CD4-positive, CD25-positive, alpha-beta regulatory T cell (primary cell): ENCODE data around the gene LDAF1. TPM values are rescaled to one million over a fixed set of nuclear protein-coding genes. Genes with fewer than 3 reads are reported as not detected.

Source experiments
- ATAC-seq, 2 donors: fragments of 150-1000 bp; cut with Tn5 transposase; one replicate each; pipeline ENCODE4 v1.10.0; 2021; ENCODE audit warnings: low read depth in 2 of 2, moderate number of reproducible peaks in 2 of 2, moderate library complexity in 1 of 2
- DNase-seq, 3 donors: peaks; one replicate each; pipeline versions ENCODE4 v3.0.0 to v3.0.0-alpha.2; 2012 to 2022; ENCODE audit warnings: mixed read lengths in 1 of 3
- H3K27ac ChIP-seq: one replicate; pipeline ENCODE4 v1.7.0; 2013; ENCODE audit warnings: mild to moderate bottlenecking, low read length; ENCODE audit not compliant: insufficient read depth, poor library complexity, severe bottlenecking
- H3K27me3 ChIP-seq: one replicate; pipeline ENCODE4 v1.7.0; 2013; ENCODE audit warnings: low read length; ENCODE audit not compliant: control insufficient read depth, insufficient read depth
- H3K36me3 ChIP-seq: one replicate; pipeline ENCODE4 v1.7.0; 2013; ENCODE audit warnings: mild to moderate bottlenecking, low read length, moderate library complexity; ENCODE audit not compliant: control insufficient read depth, insufficient read depth
- H3K4me1 ChIP-seq: 2 replicates; pipeline ENCODE4 v1.7.0; 2013; ENCODE audit warnings: mild to moderate bottlenecking, low read length; ENCODE audit not compliant: insufficient read depth, control insufficient read depth, poor library complexity, severe bottlenecking
- H3K4me3 ChIP-seq: one replicate; pipeline ENCODE4 v1.7.0; 2013; ENCODE audit warnings: low read depth, mild to moderate bottlenecking, low read length, moderate library complexity
- H3K9me3 ChIP-seq, 2 experiments: 1 replicate in 1 of 2; 2 replicates in 1 of 2; pipeline ENCODE4 v1.7.0; 2013; ENCODE audit warnings: low read length in 2 of 2, mild to moderate bottlenecking in 1 of 2, moderate library complexity in 1 of 2; ENCODE audit not compliant: control insufficient read depth in 2 of 2
- H3K27ac Mint-ChIP-seq, 3 donors: one replicate each; pipeline ENCODE4 v1.8.0; 2020 to 2022; ENCODE audit warnings: mild to moderate bottlenecking in 3 of 3, mixed read lengths in 3 of 3, moderate library complexity in 2 of 3
- H3K27me3 Mint-ChIP-seq: one replicate; pipeline ENCODE4 v1.8.0; 2022; ENCODE audit warnings: mild to moderate bottlenecking, mixed read lengths
- H3K36me3 Mint-ChIP-seq: one replicate; pipeline ENCODE4 v1.8.0; 2020; ENCODE audit warnings: mixed read lengths
- H3K4me1 Mint-ChIP-seq, 4 donors: one replicate each; pipeline ENCODE4 v1.8.0; 2020 to 2022; ENCODE audit warnings: mixed read lengths in 4 of 4, mild to moderate bottlenecking in 1 of 4
- H3K4me3 Mint-ChIP-seq, 4 donors: one replicate each; pipeline ENCODE4 v1.8.0; 2020 to 2022; ENCODE audit warnings: mild to moderate bottlenecking in 4 of 4, mixed read lengths in 4 of 4, moderate library complexity in 3 of 4
- H3K9me3 Mint-ChIP-seq, 7 donors: one replicate each; pipeline ENCODE4 v1.8.0; 2020 to 2022; ENCODE audit warnings: mixed read lengths in 7 of 7, mild to moderate bottlenecking in 3 of 7, moderate library complexity in 2 of 7
- polyA plus RNA-seq, 4 donors: library from polyadenylated mRNA; unstranded; fragments of 300-500 nt; fragmentation: Illumina TruSeq; gene quantifications; one replicate each; pipeline ENCODE4 v1.2.3, GENCODE V29; 2021
- total RNA-seq: library from RNA; stranded (reverse); gene quantifications from one replicate; pipeline ENCODE4 v1.2.3, GENCODE V29; 2022

LDAF1 gene
- total and polyA plus RNA-seq, 5 donors from 2014 or later: 15.9 to 30.5 (median 28.9) TPM

DNA sequence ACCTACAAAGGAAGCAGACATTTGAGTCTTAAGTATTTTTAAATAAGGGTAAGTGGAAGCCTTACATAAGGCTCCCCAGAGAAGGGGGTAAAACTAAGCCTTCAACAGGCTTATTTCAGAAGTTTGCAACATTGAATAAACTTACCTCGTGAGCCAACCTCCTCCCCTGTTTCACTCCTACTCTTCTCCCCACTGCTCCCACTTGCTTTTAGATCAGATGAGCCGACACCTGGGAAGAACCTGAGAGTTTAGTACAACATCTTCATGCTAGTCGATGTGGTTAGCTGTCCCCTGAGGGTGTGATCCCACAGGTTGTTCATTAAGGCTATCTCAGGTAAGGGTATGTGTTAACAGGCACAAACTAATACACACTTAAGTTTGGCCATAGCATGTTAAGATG, 39.1 kb downstream of the LDAF1 start:
- Mint-ChIP-seq H3K4me1 (no peaks in the 10 kb centered on the region), H3K27me3 (peaks cover 17% of the 10 kb centered on the region), H3K9me3 (peaks cover 0 to 6% (median 0%) of the 10 kb centered on the region in 7 donors), H3K4me3 (no peak overlapping the region), H3K36me3 (no peaks in the 10 kb centered on the region), H3K27ac (no peak overlapping the region)
- no peaks in the 10 kb centered on the region for H3K4me1 ChIP-seq
- ATAC-seq (no peak), DNase-seq (no peak)
- no peaks in the 10 kb centered on the region for H3K9me3 ChIP-seq
- H3K27me3 ChIP-seq: peaks cover 10% of the 10 kb centered on the region
- H3K27ac ChIP-seq: no peak overlapping the region
- H3K36me3 ChIP-seq: no peaks in the 10 kb centered on the region
- H3K4me3 ChIP-seq: no peak overlapping the region

DNA sequence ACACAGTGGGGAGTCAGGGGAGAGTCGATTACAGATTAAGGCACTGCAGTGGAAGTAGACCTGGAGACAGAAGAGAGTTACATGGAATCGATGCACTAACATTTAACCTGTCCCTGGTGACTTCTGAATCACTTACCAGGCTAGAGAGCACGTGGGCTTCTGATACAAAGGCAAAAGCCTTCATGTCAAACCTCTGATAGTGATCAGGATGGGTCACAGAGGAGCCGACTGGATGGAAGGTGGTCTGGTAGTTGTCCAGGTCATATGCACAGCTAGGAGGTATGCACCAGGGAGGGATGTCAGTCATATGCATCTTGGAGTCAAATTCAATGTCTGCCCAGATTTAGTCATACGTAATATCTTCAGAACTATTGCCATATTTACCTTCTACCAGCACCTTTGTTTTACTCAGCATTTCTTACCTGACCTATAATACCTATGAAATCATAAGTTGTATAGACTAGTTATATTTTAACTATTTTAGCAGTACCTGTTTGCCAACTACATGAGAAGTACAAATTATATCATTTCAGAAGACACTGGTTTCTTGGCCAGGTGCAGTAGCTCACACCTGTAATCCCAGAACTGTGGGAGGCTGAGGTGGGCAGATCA, 41.2 kb downstream of the LDAF1 start:
- Histone ChIP-seq H3K9me3 (no peaks in the 10 kb centered on the region), H3K4me3 (no peak overlapping the region), H3K4me1 (no peaks in the 10 kb centered on the region), H3K27ac (no peak overlapping the region), H3K36me3 (no peaks in the 10 kb centered on the region), H3K27me3 (peaks cover 6% of the 10 kb centered on the region)
- no peak for ATAC-seq
- no peak for DNase-seq
- Mint-ChIP-seq H3K4me1 (no peaks in the 10 kb centered on the region), H3K27ac (no peak overlapping the region), H3K27me3 (peaks cover 12% of the 10 kb centered on the region), H3K36me3 (no peaks in the 10 kb centered on the region), H3K4me3 (no peak overlapping the region), H3K9me3 (peaks cover 0 to 4% (median 0%) of the 10 kb centered on the region in 7 donors)

GRCh38 chr16:21203155-21203797, 44.8 kb downstream of the LDAF1 start:
- Histone ChIP-seq H3K27ac (no peak overlapping the region), H3K4me3 (no peak overlapping the region), H3K27me3 (peaks cover 12% of the 10 kb centered on the region), H3K36me3 (no peaks in the 10 kb centered on the region), H3K9me3 (no peaks in the 10 kb centered on the region), H3K4me1 (no peaks in the 10 kb centered on the region)
- H3K9me3 Mint-ChIP-seq: peaks cover 0 to 2% (median 0%) of the 10 kb centered on the region in 7 donors
- no peak overlapping the region for H3K4me3 Mint-ChIP-seq
- no peaks in the 10 kb centered on the region for H3K36me3 Mint-ChIP-seq
- no peak for ATAC-seq
- no peaks in the 10 kb centered on the region for H3K4me1 Mint-ChIP-seq
- H3K27ac Mint-ChIP-seq: no peak overlapping the region
- DNase-seq: no peak
- peaks cover 12% of the 10 kb centered on the region for H3K27me3 Mint-ChIP-seq

GRCh38 chr16:21205303-21205702, 46.8 kb downstream of the LDAF1 start:
- Histone ChIP-seq H3K4me1 (no peaks in the 10 kb centered on the region), H3K36me3 (no peaks in the 10 kb centered on the region), H3K27me3 (peaks cover 12% of the 10 kb centered on the region), H3K9me3 (no peaks in the 10 kb centered on the region), H3K4me3 (no peak overlapping the region), H3K27ac (no peak overlapping the region)
- no peak for DNase-seq
- peaks cover 8% of the 10 kb centered on the region for H3K27me3 Mint-ChIP-seq
- no peak overlapping the region for H3K4me3 Mint-ChIP-seq
- H3K36me3 Mint-ChIP-seq: no peaks in the 10 kb centered on the region
- no peak for ATAC-seq
- H3K9me3 Mint-ChIP-seq: no peaks in the 10 kb centered on the region
- H3K27ac Mint-ChIP-seq: peak overlapping the region in 1 of 3 donors; percentile 15
- H3K4me1 Mint-ChIP-seq: no peaks in the 10 kb centered on the region

DNA sequence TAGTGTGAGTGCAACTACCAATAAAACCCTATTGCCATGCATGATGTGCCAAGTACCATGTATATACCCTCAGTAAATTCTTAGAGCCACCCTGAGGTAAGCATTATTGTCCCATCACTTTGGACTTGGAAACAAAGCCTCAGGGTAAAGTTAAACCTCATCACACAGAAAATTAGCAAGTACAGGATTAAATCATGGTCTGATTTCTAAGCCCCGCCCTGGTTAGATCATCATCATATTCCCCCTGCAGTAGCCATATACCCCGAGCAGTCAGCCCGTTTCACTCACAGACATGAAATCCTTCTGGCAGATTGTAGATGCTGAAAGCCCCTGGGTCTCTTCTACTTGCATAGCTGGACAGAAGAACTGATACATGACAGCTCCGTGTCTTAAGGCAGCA, 48.1 kb downstream of the LDAF1 start:
- Histone ChIP-seq H3K36me3 (no peaks in the 10 kb centered on the region), H3K4me1 (no peaks in the 10 kb centered on the region), H3K4me3 (no peak overlapping the region), H3K27ac (no peak overlapping the region), H3K9me3 (no peaks in the 10 kb centered on the region), H3K27me3 (peaks cover 6% of the 10 kb centered on the region)
- H3K27ac Mint-ChIP-seq: no peak overlapping the region
- H3K4me1 Mint-ChIP-seq: no peaks in the 10 kb centered on the region
- no peak for DNase-seq
- H3K9me3 Mint-ChIP-seq: no peaks in the 10 kb centered on the region
- no peak for ATAC-seq
- no peak overlapping the region for H3K4me3 Mint-ChIP-seq
- peaks cover 9% of the 10 kb centered on the region for H3K27me3 Mint-ChIP-seq
- H3K36me3 Mint-ChIP-seq: no peaks in the 10 kb centered on the region

GRCh38 chr16:21208446-21209230, 50.2 kb downstream of the LDAF1 start:
- Histone ChIP-seq H3K27ac (no peak overlapping the region), H3K4me3 (no peak overlapping the region), H3K36me3 (no peaks in the 10 kb centered on the region), H3K9me3 (no peaks in the 10 kb centered on the region), H3K27me3 (peaks cover 6% of the 10 kb centered on the region), H3K4me1 (no peaks in the 10 kb centered on the region)
- peaks cover 5% of the 10 kb centered on the region for H3K27me3 Mint-ChIP-seq
- H3K4me1 Mint-ChIP-seq: no peaks in the 10 kb centered on the region
- DNase-seq: no peak
- H3K4me3 Mint-ChIP-seq: no peak overlapping the region
- no peaks in the 10 kb centered on the region for H3K9me3 Mint-ChIP-seq
- H3K36me3 Mint-ChIP-seq: no peaks in the 10 kb centered on the region
- no peak for ATAC-seq
- no peak overlapping the region for H3K27ac Mint-ChIP-seq

GRCh38 chr16:21211486-21211885, 53.0 kb downstream of the LDAF1 start, which contains the start of gene ZP2:
TSS of gene ZP2 (minus strand) at chr16:21211574. CDS start at chr16:21211547, 27 bp downstream.
- DNase-seq (no peak), ATAC-seq (no peak)
- peaks cover 6% of the 10 kb centered on the region for H3K27me3 ChIP-seq
- Mint-ChIP-seq H3K4me1 (no peaks in the 10 kb centered on the region), H3K27ac (no peak within 1 kb of the TSS), H3K27me3 (peaks cover 5% of the 10 kb centered on the region), H3K9me3 (no peaks in the 10 kb centered on the region), H3K36me3 (no peaks in the 10 kb centered on the region), H3K4me3 (no peak within 1 kb of the TSS)
- H3K4me1 ChIP-seq: no peaks in the 10 kb centered on the region
- no peak within 1 kb of the TSS for H3K4me3 ChIP-seq
- H3K27ac ChIP-seq: no peak within 1 kb of the TSS
- H3K9me3 ChIP-seq: no peaks in the 10 kb centered on the region
- no peaks in the 10 kb centered on the region for H3K36me3 ChIP-seq
